ENCODE data around the gene LGMN. TPM values are rescaled to one million over a fixed set of nuclear protein-coding genes. Genes with fewer than 3 reads are reported as not detected.

Gene LGMN
- total and polyA plus RNA-seq, 2 of the 13 experiments (the other 11 are each of a cell fraction or from before 2014, with no cell fraction given) = 28.9 to 76.4 TPM

- TF ChIP-seq, protein P1, sequence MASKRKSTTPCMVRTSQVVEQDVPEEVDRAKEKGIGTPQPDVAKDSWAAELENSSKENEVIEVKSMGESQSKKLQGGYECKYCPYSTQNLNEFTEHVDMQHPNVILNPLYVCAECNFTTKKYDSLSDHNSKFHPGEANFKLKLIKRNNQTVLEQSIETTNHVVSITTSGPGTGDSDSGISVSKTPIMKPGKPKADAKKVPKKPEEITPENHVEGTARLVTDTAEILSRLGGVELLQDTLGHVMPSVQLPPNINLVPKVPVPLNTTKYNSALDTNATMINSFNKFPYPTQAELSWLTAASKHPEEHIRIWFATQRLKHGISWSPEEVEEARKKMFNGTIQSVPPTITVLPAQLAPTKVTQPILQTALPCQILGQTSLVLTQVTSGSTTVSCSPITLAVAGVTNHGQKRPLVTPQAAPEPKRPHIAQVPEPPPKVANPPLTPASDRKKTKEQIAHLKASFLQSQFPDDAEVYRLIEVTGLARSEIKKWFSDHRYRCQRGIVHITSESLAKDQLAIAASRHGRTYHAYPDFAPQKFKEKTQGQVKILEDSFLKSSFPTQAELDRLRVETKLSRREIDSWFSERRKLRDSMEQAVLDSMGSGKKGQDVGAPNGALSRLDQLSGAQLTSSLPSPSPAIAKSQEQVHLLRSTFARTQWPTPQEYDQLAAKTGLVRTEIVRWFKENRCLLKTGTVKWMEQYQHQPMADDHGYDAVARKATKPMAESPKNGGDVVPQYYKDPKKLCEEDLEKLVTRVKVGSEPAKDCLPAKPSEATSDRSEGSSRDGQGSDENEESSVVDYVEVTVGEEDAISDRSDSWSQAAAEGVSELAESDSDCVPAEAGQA (IDR thresholded peaks at IDR 0.05; ENCODE audit: low read depth) = no peak
- TF ChIP-seq, protein P1 (CRISPR knock-in tag; IDR thresholded peaks at IDR 0.05; ENCODE audit: borderline replicate concordance) = no peak
- TF ChIP-seq ZNF703 (CRISPR knock-in tag; IDR thresholded peaks at IDR 0.05; ENCODE audit: borderline replicate concordance) (no peak), RXRA (CRISPR knock-in tag; IDR thresholded peaks at IDR 0.05) (no peak), RAD21 (CRISPR knock-in tag; IDR thresholded peaks at IDR 0.05) (no peak)
- TF ChIP-seq, protein P2, sequence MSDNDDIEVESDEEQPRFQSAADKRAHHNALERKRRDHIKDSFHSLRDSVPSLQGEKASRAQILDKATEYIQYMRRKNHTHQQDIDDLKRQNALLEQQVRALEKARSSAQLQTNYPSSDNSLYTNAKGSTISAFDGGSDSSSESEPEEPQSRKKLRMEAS (IDR thresholded peaks at IDR 0.05) = no peak
Observed at GRCh38 chr14:92794961-92795360, 46.5 kb upstream of the LGMN start (continued).

DNA sequence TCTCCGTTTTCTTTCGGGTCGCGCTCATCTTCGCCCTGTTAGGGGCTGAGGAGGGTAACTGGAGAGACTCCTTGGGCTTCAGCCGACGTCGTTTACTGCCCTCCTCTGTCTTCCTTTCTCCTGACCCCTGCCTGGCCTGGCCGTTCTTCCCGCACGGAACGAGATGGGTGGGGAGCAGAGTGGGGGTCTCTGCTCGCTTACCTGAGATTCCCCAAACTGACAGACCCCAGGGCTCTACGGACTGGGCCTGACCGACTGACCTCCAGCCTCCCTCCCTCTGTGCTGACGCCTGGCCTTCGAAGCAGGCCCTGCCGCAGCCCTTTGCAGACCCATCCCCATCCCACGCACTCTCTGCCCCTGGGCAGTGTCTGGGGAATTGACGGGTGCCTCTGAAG lies 46.1 kb upstream of the LGMN start:
- in situ Hi-C loops (cut with HindIII; ENCODE audit: extremely low pct_ligation_motif_present, low pct_unique_long_range_greater_than_20kb) = no loop called here
- POLR2A ChIA-PET = interaction anchor here (0.8 to 1.3 kb wide), 7 partner anchors 10 to 754 kb away, joined by 3 to 10 read pairs (median 3); partner anchors contain the start of genes ATXN3, LGMN and TRIP11
- TF ChIP-seq TGIF2 (CRISPR knock-in tag; IDR thresholded peaks at IDR 0.05) (peak; percentile 4; the same call in 1 of the 2 replicates), SP5 (CRISPR knock-in tag; IDR thresholded peaks at IDR 0.05; ENCODE audit: borderline replicate concordance, low read depth) (no peak), ZNF550 (CRISPR knock-in tag; IDR thresholded peaks at IDR 0.05; ENCODE audit: borderline replicate concordance) (peak; percentile 88; the same call in 1 of the 2 replicates), ZNF354B (CRISPR knock-in tag; IDR thresholded peaks at IDR 0.05) (no peak), PCBP1 (IDR thresholded peaks at IDR 0.05; ENCODE audit: borderline replicate concordance, low read depth, low read length) (0 out of 2 replicates have a peak, but pooled peaks have one; percentile 3)
- TF ChIP-seq, protein P3, sequence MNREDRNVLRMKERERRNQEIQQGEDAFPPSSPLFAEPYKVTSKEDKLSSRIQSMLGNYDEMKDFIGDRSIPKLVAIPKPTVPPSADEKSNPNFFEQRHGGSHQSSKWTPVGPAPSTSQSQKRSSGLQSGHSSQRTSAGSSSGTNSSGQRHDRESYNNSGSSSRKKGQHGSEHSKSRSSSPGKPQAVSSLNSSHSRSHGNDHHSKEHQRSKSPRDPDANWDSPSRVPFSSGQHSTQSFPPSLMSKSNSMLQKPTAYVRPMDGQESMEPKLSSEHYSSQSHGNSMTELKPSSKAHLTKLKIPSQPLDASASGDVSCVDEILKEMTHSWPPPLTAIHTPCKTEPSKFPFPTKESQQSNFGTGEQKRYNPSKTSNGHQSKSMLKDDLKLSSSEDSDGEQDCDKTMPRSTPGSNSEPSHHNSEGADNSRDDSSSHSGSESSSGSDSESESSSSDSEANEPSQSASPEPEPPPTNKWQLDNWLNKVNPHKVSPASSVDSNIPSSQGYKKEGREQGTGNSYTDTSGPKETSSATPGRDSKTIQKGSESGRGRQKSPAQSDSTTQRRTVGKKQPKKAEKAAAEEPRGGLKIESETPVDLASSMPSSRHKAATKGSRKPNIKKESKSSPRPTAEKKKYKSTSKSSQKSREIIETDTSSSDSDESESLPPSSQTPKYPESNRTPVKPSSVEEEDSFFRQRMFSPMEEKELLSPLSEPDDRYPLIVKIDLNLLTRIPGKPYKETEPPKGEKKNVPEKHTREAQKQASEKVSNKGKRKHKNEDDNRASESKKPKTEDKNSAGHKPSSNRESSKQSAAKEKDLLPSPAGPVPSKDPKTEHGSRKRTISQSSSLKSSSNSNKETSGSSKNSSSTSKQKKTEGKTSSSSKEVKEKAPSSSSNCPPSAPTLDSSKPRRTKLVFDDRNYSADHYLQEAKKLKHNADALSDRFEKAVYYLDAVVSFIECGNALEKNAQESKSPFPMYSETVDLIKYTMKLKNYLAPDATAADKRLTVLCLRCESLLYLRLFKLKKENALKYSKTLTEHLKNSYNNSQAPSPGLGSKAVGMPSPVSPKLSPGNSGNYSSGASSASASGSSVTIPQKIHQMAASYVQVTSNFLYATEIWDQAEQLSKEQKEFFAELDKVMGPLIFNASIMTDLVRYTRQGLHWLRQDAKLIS (CRISPR knock-in tag; IDR thresholded peaks at IDR 0.05) = 0 out of 2 replicates have a peak, but pooled peaks have one; percentile 16

More for the DNA sequence above, 46.1 kb upstream of the LGMN start:
- H2AFZ ChIP-seq (ENCODE audit: low read length) = no peak overlapping the region
- H3K4me1 ChIP-seq (ENCODE audit: insufficient read depth, low read length) = peaks cover 61% of the 10 kb centered on the region
- H3K9me3 ChIP-seq (ENCODE audit: low read length) = peaks cover 7% of the 10 kb centered on the region
- ATAC-seq = peak; percentile 44
- peaks cover 32% of the 10 kb centered on the region for H3K79me2 ChIP-seq (ENCODE audit: insufficient read depth, low read length)
- 1% methylated on average over 12 of the region's 20 CpGs for WGBS (ENCODE audit: low lambda C conversion rate)
- H3K9ac ChIP-seq (ENCODE audit: insufficient read depth, low read depth, low read length) = peak overlapping the region; percentile 99
- H3K36me3 ChIP-seq (replicated peaks in 1 of 2; ENCODE audit: control insufficient read depth in 1 of 2, insufficient read depth in 2 of 2, low read length in 2 of 2) = no peaks in the 10 kb centered on the region
- FAIRE-seq = no peak
- intact Hi-C loops (cut with micrococcal nuclease; ENCODE audit: unreplicated experiment) = no loop called here
- no peaks in the 10 kb centered on the region; a peak in 1 of 5 replicates for H3K27me3 ChIP-seq (ENCODE audit: control insufficient read depth in 1 of 2, insufficient read depth in 2 of 2, low read length in 2 of 2)
- H4K20me1 ChIP-seq (ENCODE audit: insufficient read depth, low read length) = no peaks in the 10 kb centered on the region
- no TSS peak for BruUV-seq (replicated peaks)
- no peak for DNase-seq (ENCODE audit: low spot score)
- CTCF ChIA-PET (ENCODE audit: low intra/inter-chr PET ratio, low total read pairs) = no interaction called here
- peak overlapping the region; percentile 75 to 91 (median 81) for H3K4me3 ChIP-seq (replicated peaks in 1 of 3; ENCODE audit: insufficient read depth in 1 of 3, low read depth in 2 of 3, low read length in 3 of 3)
- peak overlapping the region; percentile 87 for H3K27ac ChIP-seq (ENCODE audit: extremely low read length, insufficient read depth, low read length)
- H3K4me2 ChIP-seq (ENCODE audit: low read depth, low read length) = peak overlapping the region; percentile 73
